Stimulated activated CD4-positive, alpha-beta T cell treated with anti-CD3 and anti-CD28 coated beads, Interleukin-12 subunit alpha, Interleukin-12 subunit beta, amount 100 ng/mL, for 24 hours (primary cell): ENCODE results near the gene SRGAP1.
"Not testable (repeated sequence)": the region's sequence is repeated elsewhere in the genome, so short reads cannot be mapped to it uniquely, and the experiment has no call there.

Experiments
- DNase-seq, 2 experiments: peaks; one replicate each; pipeline ENCODE4 v3.0.0-alpha.2; 2020; ENCODE audit warnings: low read depth in 2 of 2

SRGAP1 gene

DNA sequence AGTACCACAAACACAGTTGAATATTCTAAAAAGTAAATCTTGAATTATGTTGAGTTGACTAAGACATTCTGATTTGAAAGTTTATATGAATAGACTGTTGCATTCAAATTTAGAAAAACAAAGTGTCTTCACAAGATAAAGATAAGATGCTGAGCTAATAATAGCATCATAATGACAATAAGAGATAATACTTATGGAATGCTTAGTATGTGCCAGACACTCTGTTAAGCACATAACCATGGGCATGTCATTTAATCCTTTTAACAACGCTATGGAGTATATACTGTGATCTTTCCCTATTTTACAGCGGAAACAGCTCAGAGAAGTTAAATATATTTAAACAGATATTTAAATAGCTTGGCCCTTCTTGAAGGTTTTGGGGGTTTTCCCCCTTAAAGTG, 163.4 kb downstream of the SRGAP1 start:
- DNase-seq: no peak

- no peak for DNase-seq
These were observed 164.1 kb downstream of the SRGAP1 start for GRCh38 chr12:64008596-64008995.

DNA sequence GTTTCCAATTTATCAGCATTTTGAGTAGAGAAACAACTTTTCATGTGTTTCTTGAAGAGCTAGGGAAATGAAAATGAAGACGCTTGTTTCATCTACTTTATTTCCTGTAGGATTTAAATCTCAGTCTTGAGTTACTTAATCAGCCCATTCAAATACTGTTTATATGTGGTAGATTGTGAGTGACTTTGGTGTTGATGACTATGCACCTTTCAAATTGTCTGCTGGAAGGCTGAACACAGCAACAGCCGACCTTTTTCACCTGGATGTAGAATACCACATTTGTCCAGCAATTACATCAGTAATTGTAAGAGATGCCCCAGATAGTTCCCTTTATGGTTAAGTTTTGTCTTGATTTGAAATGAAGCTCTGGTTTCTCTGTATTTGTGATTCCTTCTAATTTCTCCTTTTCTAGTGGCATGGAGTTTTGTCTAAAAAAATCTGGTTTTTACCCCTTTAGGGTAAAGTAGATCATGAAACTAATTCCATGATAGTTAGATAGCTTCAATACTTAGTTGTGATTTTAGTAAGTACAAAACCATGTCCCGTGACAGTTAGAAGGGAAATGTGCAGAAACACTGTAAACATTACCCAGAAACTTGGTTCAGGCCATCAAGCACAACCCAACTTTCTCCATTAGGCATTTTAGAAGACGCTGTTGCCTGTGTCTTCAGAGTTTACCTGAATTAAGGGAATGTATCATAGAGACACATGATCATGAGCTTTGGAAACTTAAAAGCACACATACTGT, 165.0 kb downstream of the SRGAP1 start:
- DNase-seq: no peak

GRCh38 chr12:64010069-64010686, 165.7 kb downstream of the SRGAP1 start:
- DNase-seq: no peak

GRCh38 chr12:64016521-64016920, 172.0 kb downstream of the SRGAP1 start:
- no peak for DNase-seq

DNA sequence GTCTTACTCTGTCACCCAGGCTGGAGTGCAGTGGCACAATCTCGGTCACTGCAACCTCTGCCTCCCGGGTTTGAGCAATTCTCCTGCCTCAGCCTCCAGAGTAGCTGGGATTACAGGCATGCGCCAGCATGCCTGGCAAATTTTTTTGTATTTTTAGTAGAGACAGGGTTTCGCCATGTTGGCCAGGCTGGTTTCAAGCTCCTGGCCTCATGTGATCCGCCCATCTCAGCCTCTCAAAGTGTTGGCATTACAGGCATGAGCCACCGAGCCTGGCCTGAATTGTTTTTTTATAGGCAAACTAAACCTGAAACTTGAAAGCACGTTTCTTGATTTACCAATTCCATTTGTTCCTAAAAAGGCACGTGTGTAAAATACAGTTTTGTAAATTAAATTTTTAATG, 173.6 kb downstream of the SRGAP1 start:
- DNase-seq: not testable (repeated sequence)

DNA sequence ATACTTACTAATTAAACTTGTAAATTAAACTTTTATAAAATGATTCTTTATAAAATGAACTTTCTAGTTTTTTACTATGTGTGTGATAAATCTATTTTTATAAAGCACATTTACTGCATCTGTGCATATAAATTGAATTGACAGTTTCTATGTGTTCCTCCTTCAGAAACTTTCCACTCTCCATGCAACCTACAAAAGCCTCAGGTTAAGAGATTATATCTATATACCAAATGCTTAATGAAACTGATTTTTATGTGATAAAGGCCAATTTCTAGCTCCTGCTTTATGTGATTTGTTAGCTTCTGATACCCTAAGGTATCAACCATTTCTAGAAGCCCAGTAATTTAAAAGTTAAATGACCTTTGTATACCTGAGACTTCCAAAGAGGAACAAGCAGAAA, 174.0 kb downstream of the SRGAP1 start:
- DNase-seq: no peak

- no peak for DNase-seq
These were observed 174.6 kb downstream of the SRGAP1 start for GRCh38 chr12:64019101-64019500.

GRCh38 chr12:64019654-64020053, 175.2 kb downstream of the SRGAP1 start:
- no peak for DNase-seq

- DNase-seq: no peak
These were observed 180.9 kb downstream of the SRGAP1 start for GRCh38 chr12:64025174-64025958.

DNA sequence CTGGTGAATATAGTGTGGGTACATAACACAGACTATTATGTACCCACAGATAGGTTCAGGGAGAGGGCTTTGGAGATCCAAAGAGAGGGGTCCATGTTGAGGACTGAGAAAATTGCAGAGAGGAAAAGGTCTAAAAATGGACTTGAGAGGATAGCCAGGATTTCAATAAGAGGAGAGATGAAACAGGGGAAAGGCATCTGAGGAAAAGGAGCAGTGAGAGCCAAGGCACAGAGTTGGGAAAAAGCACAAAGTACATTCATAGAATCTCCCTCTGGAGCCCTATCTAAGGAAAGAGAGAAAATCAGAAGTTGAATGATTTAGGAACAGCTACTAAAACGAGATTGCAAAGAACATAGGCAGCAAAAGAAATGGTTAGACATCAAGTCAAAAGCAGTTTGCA, 182.8 kb downstream of the SRGAP1 start:
- DNase-seq: no peak

- DNase-seq: no peak
These were observed 184.0 kb downstream of the SRGAP1 start for GRCh38 chr12:64028541-64028940.

DNA sequence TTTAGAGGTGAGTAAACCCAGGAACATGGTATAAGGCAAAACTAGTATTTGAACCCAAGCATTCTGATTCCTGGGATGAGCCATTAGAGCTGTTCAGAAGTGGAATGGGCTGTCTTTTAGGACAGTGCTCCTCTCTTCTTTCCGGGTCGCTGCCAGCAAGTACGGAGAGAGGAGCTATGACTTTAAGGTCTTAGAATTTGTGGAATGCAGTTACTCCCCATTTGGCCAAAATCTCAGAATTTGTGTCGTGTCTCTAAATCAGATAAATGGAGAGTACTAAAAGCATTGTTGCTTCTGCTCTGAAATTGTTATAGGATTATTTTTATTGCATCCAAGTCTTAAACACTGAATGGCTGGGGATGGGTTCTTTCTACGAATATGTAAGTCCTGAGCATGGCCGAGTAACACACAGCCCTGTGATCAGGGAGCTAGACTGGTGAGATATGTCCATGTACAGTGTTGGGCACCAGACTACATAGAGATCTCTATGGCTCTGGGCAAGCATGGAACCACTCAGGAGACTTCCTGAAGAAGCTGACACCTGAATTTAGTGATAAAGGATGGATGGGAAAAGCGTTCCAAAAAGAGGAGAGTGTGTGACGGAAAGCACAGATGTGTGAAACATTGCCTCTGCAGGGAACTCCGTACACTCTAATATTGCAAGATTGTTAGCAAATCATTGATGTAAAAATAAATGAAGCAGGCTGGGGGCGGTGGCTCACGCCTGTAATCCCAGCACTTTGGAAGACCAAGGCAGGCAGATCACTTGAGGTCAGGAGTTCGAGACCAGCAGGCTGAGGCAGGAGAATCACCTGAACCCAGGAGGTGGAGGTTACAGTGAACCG, 184.7 kb downstream of the SRGAP1 start:
- DNase-seq: no peak

- no peak for DNase-seq
These were observed 185.7 kb downstream of the SRGAP1 start for GRCh38 chr12:64030155-64030554.

DNA sequence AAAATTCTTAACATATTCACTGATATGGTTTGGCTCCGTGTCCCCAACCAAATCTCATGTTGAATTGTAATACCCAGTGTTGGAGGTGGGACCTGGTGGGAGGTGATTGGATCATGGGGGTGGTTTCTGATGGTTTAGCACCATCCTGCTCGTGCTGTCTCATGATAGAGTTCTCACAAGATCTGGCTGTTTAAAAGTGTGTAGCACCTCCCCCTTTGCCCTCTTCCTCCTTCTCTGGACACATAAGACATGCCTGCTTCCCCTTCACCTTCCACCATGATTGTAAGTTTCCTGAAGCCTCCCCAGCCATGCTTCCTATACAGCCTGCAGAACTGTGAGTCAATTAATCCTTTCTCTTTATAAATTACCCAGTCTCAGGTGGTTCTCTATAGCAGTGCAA, 189.6 kb downstream of the SRGAP1 start:
- not testable (repeated sequence) for DNase-seq

- DNase-seq: no peak
These were observed 190.5 kb downstream of the SRGAP1 start for GRCh38 chr12:64034901-64035576.

GRCh38 chr12:64036414-64036813, 191.9 kb downstream of the SRGAP1 start:
- no peak for DNase-seq

- no peak for DNase-seq
These were observed 194.9 kb downstream of the SRGAP1 start for GRCh38 chr12:64039281-64039871.

- DNase-seq: no peak
These were observed 198.4 kb downstream of the SRGAP1 start for GRCh38 chr12:64042911-64043310.

GRCh38 chr12:64044191-64044590, 199.7 kb downstream of the SRGAP1 start:
- no peak for DNase-seq

DNA sequence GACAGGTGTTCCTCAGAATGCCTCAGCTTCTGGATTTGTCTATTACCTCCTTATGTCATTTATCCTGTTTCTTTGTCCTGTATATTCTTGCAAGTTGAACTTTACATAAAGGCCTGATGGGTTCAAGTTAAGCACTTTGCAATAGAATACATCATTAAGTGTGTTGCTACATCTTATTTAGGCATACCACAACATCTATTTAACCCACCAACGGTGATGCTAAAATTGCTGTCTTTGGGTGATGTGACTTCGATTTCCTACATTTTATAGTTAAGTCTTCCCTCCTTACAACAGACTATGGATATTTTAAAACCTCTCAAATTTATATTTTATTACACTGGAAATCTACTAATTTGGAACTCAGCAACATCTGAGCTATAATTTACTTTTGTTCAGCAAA, 206.6 kb downstream of the SRGAP1 start:
- no peak for DNase-seq
